WTC11 (cell line): ENCODE data around the gene ATG101. TPM values are rescaled to one million over a fixed set of nuclear protein-coding genes. Genes with fewer than 3 reads are reported as not detected.

ENCODE experiments used
- ATAC-seq: fragments of 200-7000 bp; cut with Tn5 transposase; 2 replicates; pipeline ENCODE4 v1.10.0; 2021; ENCODE audit warnings: mild to moderate bottlenecking, moderate library complexity
- CTCF ChIA-PET: fragments of 300-600 bp; sonication (Branson Sonifier 250); formaldehyde crosslinking; loops from one replicate; lab custom pipeline; 2021; ENCODE audit warnings: antibody characterized with exemption; lab: Charles Lee
- POLR2A ChIA-PET: fragments of 350-600 bp; sonication (Branson Sonifier 250); formaldehyde crosslinking; loops from one replicate; lab custom pipeline; 2021; ENCODE audit warnings: antibody characterized with exemption; lab: Charles Lee
- DNase-seq: peaks from one replicate; pipeline ENCODE4 v3.0.0; 2021; ENCODE audit warnings: low spot score
- H3K27ac Mint-ChIP-seq: 2 replicates; pipeline ENCODE4 v1.8.0; 2021; ENCODE audit warnings: mixed read lengths
- H3K27me3 Mint-ChIP-seq: 2 replicates; pipeline ENCODE4 v1.8.0; 2021; ENCODE audit warnings: low read depth, mild to moderate bottlenecking, moderate library complexity, mixed read lengths
- H3K36me3 Mint-ChIP-seq: 2 replicates; pipeline ENCODE4 v1.8.0; 2021; ENCODE audit warnings: mixed read lengths
- H3K4me1 Mint-ChIP-seq: 2 replicates; pipeline ENCODE4 v1.8.0; 2022; ENCODE audit warnings: mixed read lengths
- H3K4me3 Mint-ChIP-seq: 2 replicates; pipeline ENCODE4 v1.8.0; 2021; ENCODE audit warnings: mild to moderate bottlenecking, moderate library complexity, mixed read lengths
- H3K9me3 Mint-ChIP-seq: 2 replicates; pipeline ENCODE4 v1.8.0; 2021; ENCODE audit warnings: mixed read lengths
- ATF2 ChIP-seq: sonication (generic); formaldehyde crosslinking; IDR thresholded peaks from 2 replicates; pipeline ENCODE4 v1.8.1; 2022; ENCODE audit warnings: low read depth, missing genetic modification reagents, borderline replicate concordance
- CREM ChIP-seq: sonication (generic); formaldehyde crosslinking; IDR thresholded peaks from 2 replicates; pipeline ENCODE4 v1.8.1; 2022; ENCODE audit warnings: mild to moderate bottlenecking, missing genetic modification reagents, moderate library complexity
- E2F1 ChIP-seq: sonication (generic); formaldehyde crosslinking; IDR thresholded peaks from 2 replicates; pipeline ENCODE4 v1.8.0; 2022; ENCODE audit warnings: mild to moderate bottlenecking, missing genetic modification reagents
- E2F5 ChIP-seq: sonication (generic); formaldehyde crosslinking; IDR thresholded peaks from 2 replicates; pipeline ENCODE4 v1.8.1; 2022; ENCODE audit warnings: mild to moderate bottlenecking, moderate library complexity, missing genetic modification reagents
- IRF1 ChIP-seq: sonication (generic); formaldehyde crosslinking; IDR thresholded peaks from 2 replicates; pipeline ENCODE4 v1.8.0; 2023; ENCODE audit warnings: missing genetic modification reagents
- JAZF1 ChIP-seq: fragments of 250-450 bp; sonication (Bioruptor Pico); IDR thresholded peaks from 2 replicates; pipeline ENCODE4 v1.9.0; 2021; ENCODE audit warnings: moderate library complexity, mild to moderate bottlenecking, inconsistent platforms
- MAX ChIP-seq: sonication (generic); formaldehyde crosslinking; IDR thresholded peaks from 2 replicates; pipeline ENCODE4 v1.8.0; 2022; ENCODE audit warnings: mild to moderate bottlenecking, missing genetic modification reagents
- NFATC4 ChIP-seq: fragments of 250-450 bp; sonication (Bioruptor Pico); IDR thresholded peaks from 2 replicates; pipeline ENCODE4 v1.9.0; 2021; ENCODE audit warnings: mild to moderate bottlenecking
- NR1H2 ChIP-seq: sonication (generic); formaldehyde crosslinking; IDR thresholded peaks from 2 replicates; pipeline ENCODE4 v1.9.0; 2021; ENCODE audit warnings: mild to moderate bottlenecking, moderate library complexity, missing genetic modification reagents
- NR2C2 ChIP-seq: sonication (generic); formaldehyde crosslinking; IDR thresholded peaks from 2 replicates; pipeline ENCODE4 v1.8.0; 2022; ENCODE audit warnings: mild to moderate bottlenecking, missing genetic modification reagents
- RORB ChIP-seq: fragments of 250-450 bp; sonication (Bioruptor Pico); IDR thresholded peaks from 2 replicates; pipeline ENCODE4 v1.9.0; 2021; ENCODE audit warnings: mild to moderate bottlenecking
- TEAD1 ChIP-seq: sonication (generic); formaldehyde crosslinking; IDR thresholded peaks from 2 replicates; pipeline ENCODE4 v1.8.0; 2022; ENCODE audit warnings: mild to moderate bottlenecking, missing genetic modification reagents
- TP53 ChIP-seq: sonication (generic); formaldehyde crosslinking; IDR thresholded peaks from 2 replicates; pipeline ENCODE4 v1.8.1; 2023; ENCODE audit warnings: mild to moderate bottlenecking, missing genetic modification reagents
- USF1 ChIP-seq: sonication (generic); formaldehyde crosslinking; IDR thresholded peaks from 2 replicates; pipeline ENCODE4 v1.8.0; 2022; ENCODE audit warnings: mild to moderate bottlenecking, missing genetic modification reagents
- ZBTB21 ChIP-seq: sonication (generic); formaldehyde crosslinking; IDR thresholded peaks from 2 replicates; pipeline ENCODE4 v1.8.1; 2023; ENCODE audit warnings: mild to moderate bottlenecking, missing genetic modification reagents, borderline replicate concordance
- ZMAT4 ChIP-seq: fragments of 250-450 bp; sonication (Bioruptor Pico); IDR thresholded peaks from 2 replicates; pipeline ENCODE4 v1.9.0; 2021; ENCODE audit warnings: mild to moderate bottlenecking
- ZNF121 ChIP-seq: sonication (generic); formaldehyde crosslinking; IDR thresholded peaks from 2 replicates; pipeline ENCODE4 v1.8.0; 2023; ENCODE audit warnings: missing genetic modification reagents
- ZNF281 ChIP-seq: sonication (generic); formaldehyde crosslinking; IDR thresholded peaks from 2 replicates; pipeline ENCODE4 v1.8.0; 2023; ENCODE audit warnings: mild to moderate bottlenecking, missing genetic modification reagents
- ZNF396 ChIP-seq: fragments of 250-450 bp; sonication (Bioruptor Pico); IDR thresholded peaks from 2 replicates; pipeline ENCODE4 v1.8.0; 2021; ENCODE audit warnings: mild to moderate bottlenecking, moderate library complexity, borderline replicate concordance
- ZNF416 ChIP-seq: fragments of 250-450 bp; sonication (Bioruptor Pico); IDR thresholded peaks from 2 replicates; pipeline ENCODE4 v1.9.0; 2021; ENCODE audit warnings: mild to moderate bottlenecking, inconsistent platforms
- ZNF532 ChIP-seq: fragments of 250-450 bp; sonication (Bioruptor Pico); IDR thresholded peaks from 2 replicates; pipeline ENCODE4 v1.9.0; 2021; ENCODE audit warnings: mild to moderate bottlenecking, borderline replicate concordance
- ZNF671 ChIP-seq: fragments of 250-450 bp; sonication (Bioruptor Pico); IDR thresholded peaks from 2 replicates; pipeline ENCODE4 v1.8.0; 2021; ENCODE audit warnings: mild to moderate bottlenecking
- total RNA-seq: library from RNA; stranded (reverse); gene quantifications from 3 replicates; pipeline ENCODE4 v1.2.3, GENCODE V29; 2021

Gene ATG101
- total RNA-seq, 1 experiment from 2014 or later: 52.1 TPM

GRCh38 chr12:52125476-52125900 is 55.7 kb downstream of the ATG101 start (continued):
- TF ChIP-seq ATF2 (no peak), TEAD1 (CRISPR knock-in tag) (0 out of 2 replicates have a peak, but pooled peaks have one; percentile 51), E2F1 (CRISPR knock-in tag) (no peak), E2F5 (CRISPR knock-in tag) (no peak), ZMAT4 (CRISPR knock-in tag) (no peak), TP53 (CRISPR knock-in tag) (no peak), ZNF281 (peak; percentile 56; the same call in 1 of the 2 replicates), ZNF396 (CRISPR knock-in tag) (no peak), ZNF121 (CRISPR knock-in tag) (no peak), MAX (CRISPR knock-in tag) (no peak), CREM (CRISPR knock-in tag) (no peak), ZNF416 (CRISPR knock-in tag) (no peak), JAZF1 (CRISPR knock-in tag) (no peak), NR1H2 (CRISPR knock-in tag) (no peak), ZBTB21 (CRISPR knock-in tag) (no peak), IRF1 (CRISPR knock-in tag) (no peak), NR2C2 (CRISPR knock-in tag) (no peak), NFATC4 (no peak)

- CTCF ChIA-PET: interaction anchor here (0.6 to 13.2 kb wide), 24 partner anchors 10 to 752 kb away, joined by 3 to 435 read pairs (median 4); partner anchors contain the start of genes ATG101 and SMIM41
- TF ChIP-seq USF1: no peak
- TF ChIP-seq JAZF1 (CRISPR knock-in tag): no peak
- TF ChIP-seq ZNF532 (CRISPR knock-in tag): no peak
- TF ChIP-seq ZNF671: no peak
- TF ChIP-seq CREM (CRISPR knock-in tag): no peak
- TF ChIP-seq ZBTB21 (CRISPR knock-in tag): no peak
- TF ChIP-seq E2F1 (CRISPR knock-in tag): no peak
- TF ChIP-seq RORB (CRISPR knock-in tag): no peak
Observed at GRCh38 chr12:52126050-52126604, 56.3 kb downstream of the ATG101 start.

More at GRCh38 chr12:52126050-52126604, 56.3 kb downstream of the ATG101 start:
- ATAC-seq (no peak), DNase-seq (no peak)
- H3K9me3 Mint-ChIP-seq: no peaks in the 10 kb centered on the region
- peaks cover 81% of the 10 kb centered on the region for H3K4me1 Mint-ChIP-seq
- POLR2A ChIA-PET: interaction anchor here (0.5 to 0.6 kb wide), 2 partner anchors 93 to 1339 kb away, joined by 3 read pairs; no protein-coding TSS in a partner anchor
- 0 out of 2 replicates have a peak, but pooled peaks cover 4% of the 10 kb centered on the region for H3K27me3 Mint-ChIP-seq
- H3K4me3 Mint-ChIP-seq: peak overlapping the region; percentile 27; the same call in 1 of the 2 replicates
- H3K27ac Mint-ChIP-seq: peak overlapping the region; percentile 97
- no peaks in the 10 kb centered on the region for H3K36me3 Mint-ChIP-seq
